ENCODE measurements around the gene SPOCK1. TPM values are rescaled to one million over a fixed set of nuclear protein-coding genes. Genes with fewer than 3 reads are reported as not detected.

SPOCK1 gene
- total and polyA plus RNA-seq, 2 experiments from 2014 or later = 268 to 471 TPM

GRCh38 chr5:137075163-137075970, 423.8 kb downstream of the SPOCK1 start:
- Histone ChIP-seq H2AFZ (no peak overlapping the region), H3K9ac (no peak overlapping the region), H3K79me2 (ENCODE audit: insufficient read depth) (peaks cover 9% of the 10 kb centered on the region), H3K4me1 (ENCODE audit: insufficient read depth) (peaks cover 40% of the 10 kb centered on the region), H3K27ac (no peak overlapping the region), H3K4me2 (ENCODE audit: unreplicated experiment) (no peak overlapping the region), H3K4me3 (no peak overlapping the region), H3F3A (ENCODE audit: insufficient read depth) (peaks cover 30% of the 10 kb centered on the region), H4K20me1 (ENCODE audit: insufficient read depth) (no peaks in the 10 kb centered on the region), H3K9me3 (ENCODE audit: low read depth) (no peaks in the 10 kb centered on the region), H3K27me3 (replicated peaks; ENCODE audit: insufficient read depth) (no peaks in the 10 kb centered on the region), H3K9me2 (ENCODE audit: insufficient read depth) (no peaks in the 10 kb centered on the region; the same call in 1 of the 2 replicates), H3K36me3 (ENCODE audit: low read depth) (no peaks in the 10 kb centered on the region)
- peak; percentile 38 for DNase-seq
- 86% methylated on average over 7 of the region's 7 CpGs for WGBS, 2 experiments (ENCODE audit: low coverage in 1 of 2, low lambda C conversion rate in 2 of 2, missing lambda C conversion rate in 2 of 2)
- TF ChIP-seq EZH2 (IDR thresholded peaks at IDR 0.05; ENCODE audit: insufficient read depth, poor library complexity, severe bottlenecking) = no peak
- no peak for TF ChIP-seq EZH2phosphoT487 (IDR thresholded peaks at IDR 0.05; ENCODE audit: insufficient read depth, low read depth)
- in situ Hi-C loops (cut with MboI) = no loop called here

DNA sequence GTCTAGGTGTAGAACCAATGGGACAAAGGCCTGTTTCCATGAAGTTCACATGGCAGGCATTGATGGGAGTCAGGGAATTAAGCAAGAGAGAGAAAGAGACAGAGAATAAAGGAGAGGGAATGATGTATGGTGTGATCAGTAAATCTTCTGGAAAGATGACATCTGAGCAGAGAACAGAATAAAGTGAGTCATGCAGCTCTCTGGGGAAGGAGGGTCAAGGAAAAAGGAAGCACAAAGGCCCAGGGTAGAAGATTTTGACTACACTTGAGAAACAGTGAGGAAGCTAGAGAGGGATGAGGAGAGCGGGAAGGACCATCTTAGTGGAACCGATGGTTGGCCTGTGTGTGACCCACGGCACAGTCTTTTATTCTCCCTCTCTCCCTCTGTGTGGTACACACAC, 425.9 kb downstream of the SPOCK1 start:
- Histone ChIP-seq H3K9me2 (ENCODE audit: insufficient read depth) (no peaks in the 10 kb centered on the region), H3K4me1 (ENCODE audit: insufficient read depth) (peaks cover 33% of the 10 kb centered on the region), H3K9ac (peak overlapping the region; percentile 12; the same call in 1 of the 2 replicates), H3F3A (ENCODE audit: insufficient read depth) (peaks cover 30% of the 10 kb centered on the region), H3K27ac (peak overlapping the region; percentile 69), H2AFZ (no peak overlapping the region), H3K4me3 (no peak overlapping the region; the same call in 1 of the 2 replicates), H3K79me2 (ENCODE audit: insufficient read depth) (peaks cover 12% of the 10 kb centered on the region), H3K27me3 (replicated peaks; ENCODE audit: insufficient read depth) (no peaks in the 10 kb centered on the region), H3K9me3 (ENCODE audit: low read depth) (no peaks in the 10 kb centered on the region), H3K4me2 (ENCODE audit: unreplicated experiment) (peak overlapping the region; percentile 46), H4K20me1 (ENCODE audit: insufficient read depth) (no peaks in the 10 kb centered on the region), H3K36me3 (ENCODE audit: low read depth) (no peaks in the 10 kb centered on the region)
- WGBS, 2 experiments (ENCODE audit: low coverage in 1 of 2, low lambda C conversion rate in 2 of 2, missing lambda C conversion rate in 2 of 2) = 50 to 61% methylated on average over 3 of the region's 3 CpGs
- TF ChIP-seq EZH2 (IDR thresholded peaks at IDR 0.05; ENCODE audit: insufficient read depth, poor library complexity, severe bottlenecking) = no peak
- TF ChIP-seq EZH2phosphoT487 (IDR thresholded peaks at IDR 0.05; ENCODE audit: insufficient read depth, low read depth) = no peak
- peak; percentile 71 for DNase-seq
- in situ Hi-C loops (cut with MboI) = no loop called here

- Histone ChIP-seq H3F3A (ENCODE audit: insufficient read depth) (peaks cover 26% of the 10 kb centered on the region), H3K4me3 (peak overlapping the region; percentile 6; the same call in 1 of the 2 replicates), H3K9me3 (ENCODE audit: low read depth) (no peaks in the 10 kb centered on the region), H3K4me2 (ENCODE audit: unreplicated experiment) (peak overlapping the region; percentile 46), H3K9me2 (ENCODE audit: insufficient read depth) (no peaks in the 10 kb centered on the region), H3K27me3 (replicated peaks; ENCODE audit: insufficient read depth) (no peaks in the 10 kb centered on the region), H3K36me3 (ENCODE audit: low read depth) (no peaks in the 10 kb centered on the region), H3K4me1 (ENCODE audit: insufficient read depth) (peaks cover 27% of the 10 kb centered on the region), H4K20me1 (ENCODE audit: insufficient read depth) (no peaks in the 10 kb centered on the region), H3K9ac (peak overlapping the region; percentile 12; the same call in 1 of the 2 replicates), H3K79me2 (ENCODE audit: insufficient read depth) (peaks cover 13% of the 10 kb centered on the region), H3K27ac (peak overlapping the region; percentile 69), H2AFZ (no peak overlapping the region)
- peak; percentile 69 for DNase-seq
- TF ChIP-seq EZH2phosphoT487 (IDR thresholded peaks at IDR 0.05; ENCODE audit: insufficient read depth, low read depth) (no peak), EZH2 (IDR thresholded peaks at IDR 0.05; ENCODE audit: insufficient read depth, poor library complexity, severe bottlenecking) (no peak)
- 5% methylated on average over 7 of the region's 7 CpGs for WGBS, 2 experiments (ENCODE audit: low coverage in 1 of 2, low lambda C conversion rate in 2 of 2, missing lambda C conversion rate in 2 of 2)
- in situ Hi-C loops (cut with MboI) = no loop called here
Measured at GRCh38 chr5:137072361-137073115, 426.6 kb downstream of the SPOCK1 start.

GRCh38 chr5:137071931-137072330, 427.2 kb downstream of the SPOCK1 start:
- in situ Hi-C loops (cut with MboI) = no loop called here
- TF ChIP-seq EZH2 (IDR thresholded peaks at IDR 0.05; ENCODE audit: insufficient read depth, poor library complexity, severe bottlenecking) = no peak
- no peak for TF ChIP-seq EZH2phosphoT487 (IDR thresholded peaks at IDR 0.05; ENCODE audit: insufficient read depth, low read depth)
- Histone ChIP-seq H3K9ac (peak overlapping the region; percentile 23), H3K27ac (peak overlapping the region; percentile 69), H3K36me3 (ENCODE audit: low read depth) (0 out of 2 replicates have a peak, but pooled peaks cover 1% of the 10 kb centered on the region), H3K4me3 (peak overlapping the region; percentile 6; the same call in 1 of the 2 replicates), H2AFZ (no peak overlapping the region), H3K27me3 (replicated peaks; ENCODE audit: insufficient read depth) (no peaks in the 10 kb centered on the region), H3K4me1 (ENCODE audit: insufficient read depth) (peaks cover 27% of the 10 kb centered on the region), H3K9me3 (ENCODE audit: low read depth) (no peaks in the 10 kb centered on the region), H3K9me2 (ENCODE audit: insufficient read depth) (no peaks in the 10 kb centered on the region), H3F3A (ENCODE audit: insufficient read depth) (peaks cover 26% of the 10 kb centered on the region), H3K4me2 (ENCODE audit: unreplicated experiment) (peak overlapping the region; percentile 46), H3K79me2 (ENCODE audit: insufficient read depth) (peaks cover 18% of the 10 kb centered on the region), H4K20me1 (ENCODE audit: insufficient read depth) (no peaks in the 10 kb centered on the region)
- DNase-seq = peak; percentile 77
- WGBS, 2 experiments (ENCODE audit: low coverage in 1 of 2, low lambda C conversion rate in 2 of 2, missing lambda C conversion rate in 2 of 2) = 17 to 24% methylated on average over 2 of the region's 2 CpGs
